HEK293T (cell line): ENCODE measurements around the gene DMD.

Experiments
- CTCF ChIA-PET: fragments of 350-600 bp; formaldehyde crosslinking; extraction: SDS; loops from one replicate; lab custom pipeline; 2021; ENCODE audit warnings: antibody characterized with exemption, inconsistent platforms; lab: Yijun Ruan, JAX
- POLR2A ChIA-PET: fragments of 350-600 bp; formaldehyde crosslinking; extraction: SDS; loops from one replicate; lab custom pipeline; 2020; ENCODE audit warnings: antibody characterized with exemption, inconsistent platforms; lab: Yijun Ruan, JAX
- DNase-seq: peaks from one replicate; pipeline ENCODE4 v3.0.0; 2012; ENCODE audit warnings: mixed read lengths; ENCODE audit errors: extremely low spot score
- ARNT ChIP-seq: fragments of 450-650 bp; IDR thresholded peaks from 2 replicates; pipeline ENCODE4 v1.6.1; 2017; ENCODE audit warnings: mild to moderate bottlenecking
- BHLHE40 ChIP-seq: fragments of 450-650 bp; IDR thresholded peaks from 2 replicates; pipeline ENCODE4 v1.6.1; 2016; ENCODE audit warnings: mild to moderate bottlenecking, moderate library complexity, borderline replicate concordance
- CTBP1 ChIP-seq: fragments of 450-650 bp; IDR thresholded peaks from 2 replicates; pipeline ENCODE4 v1.6.1; 2016; ENCODE audit warnings: borderline replicate concordance
- ELF4 ChIP-seq: fragments of 450-650 bp; IDR thresholded peaks from 2 replicates; pipeline ENCODE4 v1.6.1; 2017; ENCODE audit warnings: antibody characterized with exemption
- FOXA1 ChIP-seq: fragments of 450-650 bp; IDR thresholded peaks from 2 replicates; pipeline ENCODE4 v1.6.1; 2016; ENCODE audit warnings: mild to moderate bottlenecking
- FOXK2 ChIP-seq: fragments of 450-650 bp; IDR thresholded peaks from 2 replicates; pipeline ENCODE4 v1.6.1; 2016; ENCODE audit warnings: mild to moderate bottlenecking
- FOXM1 ChIP-seq: fragments of 450-650 bp; IDR thresholded peaks from 2 replicates; pipeline ENCODE4 v1.6.1; 2017; ENCODE audit warnings: mild to moderate bottlenecking, borderline replicate concordance
- HDGF ChIP-seq: fragments of 450-650 bp; IDR thresholded peaks from 2 replicates; pipeline ENCODE4 v1.6.1; 2017; ENCODE audit warnings: antibody characterized with exemption, borderline replicate concordance
- L3MBTL2 ChIP-seq: fragments of 450-650 bp; conservative IDR thresholded peaks from 2 replicates; pipeline ENCODE4 v1.6.1; 2016; ENCODE audit warnings: mild to moderate bottlenecking
- LEF1 ChIP-seq: fragments of 450-650 bp; IDR thresholded peaks from 2 replicates; pipeline ENCODE4 v1.6.1; 2017; ENCODE audit warnings: mild to moderate bottlenecking, borderline replicate concordance
- NFRKB ChIP-seq: fragments of 450-650 bp; IDR thresholded peaks from 2 replicates; pipeline ENCODE4 v1.6.1; 2016; ENCODE audit warnings: mild to moderate bottlenecking, moderate library complexity
- PKNOX1 ChIP-seq: fragments of 450-650 bp; IDR thresholded peaks from 2 replicates; pipeline ENCODE4 v1.6.1; 2016
- SP1 ChIP-seq: fragments of 450-650 bp; IDR thresholded peaks from 2 replicates; pipeline ENCODE4 v1.6.1; 2017
- SUZ12 ChIP-seq: fragments of 450-650 bp; IDR thresholded peaks from 2 replicates; pipeline ENCODE4 v1.6.1; 2016; ENCODE audit warnings: mild to moderate bottlenecking
- TARDBP ChIP-seq: fragments of 450-650 bp; IDR thresholded peaks from 2 replicates; pipeline ENCODE4 v1.6.1; 2016
- ZNF384 ChIP-seq: fragments of 450-650 bp; IDR thresholded peaks from 2 replicates; pipeline ENCODE4 v1.6.1; 2016

DMD gene

GRCh38 chrX:32045149-32045548, 1166.2 kb downstream of the DMD start:
- ChIA-PET CTCF (no interaction called here), POLR2A (no interaction called here)
- TF ChIP-seq FOXK2 (no peak), PKNOX1 (no peak), TARDBP (no peak), BHLHE40 (no peak), HDGF (no peak), L3MBTL2 (no peak), FOXA1 (no peak), SP1 (no peak), FOXM1 (no peak), NFRKB (no peak), ARNT (no peak), ZNF384 (no peak), CTBP1 (no peak), SUZ12 (no peak)
- no peak for DNase-seq

GRCh38 chrX:32041181-32041580, 1170.2 kb downstream of the DMD start:
- no peak for DNase-seq
- CTCF ChIA-PET, result no interaction called here
- TF ChIP-seq SUZ12, result no peak
- TF ChIP-seq LEF1, result no peak
- no peak for TF ChIP-seq HDGF
- TF ChIP-seq ARNT, result no peak
- TF ChIP-seq ZNF384, result no peak
- TF ChIP-seq PKNOX1, result no peak
- TF ChIP-seq L3MBTL2, result no peak
- no peak for TF ChIP-seq CTBP1
- TF ChIP-seq FOXA1, result no peak
- no peak for TF ChIP-seq ELF4
- no peak for TF ChIP-seq FOXK2
- TF ChIP-seq NFRKB, result no peak
- no peak for TF ChIP-seq BHLHE40
- TF ChIP-seq TARDBP, result no peak
- no peak for TF ChIP-seq FOXM1
- no peak for TF ChIP-seq SP1
- POLR2A ChIA-PET, result no interaction called here

GRCh38 chrX:32026772-32027171, 1184.6 kb downstream of the DMD start:
- DNase-seq, result no peak
- TF ChIP-seq TARDBP, result no peak
- no peak for TF ChIP-seq ZNF384
- no peak for TF ChIP-seq FOXM1
- TF ChIP-seq NFRKB, result no peak
- no peak for TF ChIP-seq CTBP1
- no peak for TF ChIP-seq L3MBTL2
- TF ChIP-seq LEF1, result no peak
- TF ChIP-seq ARNT, result no peak
- no peak for TF ChIP-seq PKNOX1
- no peak for TF ChIP-seq BHLHE40
- no peak for TF ChIP-seq ELF4
- TF ChIP-seq SUZ12, result no peak
- no peak for TF ChIP-seq FOXK2
- TF ChIP-seq HDGF, result no peak
- TF ChIP-seq SP1, result no peak
- ChIA-PET POLR2A (no interaction called here), CTCF (no interaction called here)

- TF ChIP-seq ELF4 (no peak), LEF1 (no peak), ARNT (no peak), FOXM1 (no peak), NFRKB (no peak), ZNF384 (no peak), PKNOX1 (no peak), CTBP1 (no peak), FOXK2 (no peak), BHLHE40 (no peak), SUZ12 (no peak)
- ChIA-PET POLR2A (no interaction called here), CTCF (interaction anchor here (0.7 kb wide), 1 partner anchor 145 kb away, joined by 7 read pairs; no protein-coding TSS in a partner anchor)
- no peak for DNase-seq
These were observed 1187.3 kb downstream of the DMD start for GRCh38 chrX:32024072-32024471.

- POLR2A ChIA-PET, result no interaction called here
- no peak for TF ChIP-seq HDGF
- TF ChIP-seq SP1, result no peak
- no peak for TF ChIP-seq PKNOX1
- no peak for TF ChIP-seq FOXK2
- no peak for TF ChIP-seq ELF4
- TF ChIP-seq FOXM1, result no peak
- no peak for TF ChIP-seq LEF1
- CTCF ChIA-PET, result no interaction called here
- DNase-seq, result no peak
These were observed 1195.2 kb downstream of the DMD start for GRCh38 chrX:32016195-32016594.

- ChIA-PET CTCF (no interaction called here), POLR2A (no interaction called here)
- no peak for DNase-seq
- TF ChIP-seq FOXM1 (no peak), TARDBP (no peak), ARNT (no peak), SUZ12 (no peak), FOXA1 (no peak), PKNOX1 (no peak), FOXK2 (no peak), SP1 (no peak), HDGF (no peak), CTBP1 (no peak)
These were observed 1200.4 kb downstream of the DMD start for GRCh38 chrX:32010948-32011347.
